Smooth muscle cell (in vitro differentiated cells): ENCODE results near the gene SLC24A5. TPM values are rescaled to one million over a fixed set of nuclear protein-coding genes. Genes with fewer than 3 reads are reported as not detected.

Source experiments
- DNase-seq: peaks from one replicate; lab custom pipeline; 2025; ENCODE audit not compliant: unreplicated experiment; lab: John Stamatoyannopoulos, UW
- H2AFZ ChIP-seq: fragments of 200-600 bp; sonication (generic); 2 replicates; pipeline ENCODE4 v1.6.0; 2016; ENCODE audit warnings: antibody characterized with exemption, low read depth, mild to moderate bottlenecking
- H3F3A ChIP-seq: fragments of 200-600 bp; sonication (generic); 2 replicates; pipeline ENCODE4 v1.6.0; 2017; ENCODE audit warnings: antibody characterized with exemption, low read depth
- H3K27ac ChIP-seq: fragments of 200-600 bp; sonication (generic); 2 replicates; pipeline ENCODE4 v1.5.1; 2016; ENCODE audit warnings: low read depth, mild to moderate bottlenecking
- H3K27me3 ChIP-seq: fragments of 200-600 bp; sonication (generic); 2 replicates; pipeline ENCODE4 v1.6.1; 2016; ENCODE audit warnings: low read depth, mild to moderate bottlenecking
- H3K36me3 ChIP-seq: fragments of 200-600 bp; sonication (generic); 2 replicates; pipeline ENCODE4 v1.5.1; 2016; ENCODE audit warnings: low read depth
- H3K4me1 ChIP-seq: fragments of 200-600 bp; sonication (generic); 2 replicates; pipeline ENCODE4 v1.5.1; 2016; ENCODE audit warnings: low read depth
- H3K4me2 ChIP-seq: fragments of 200-600 bp; sonication (generic); 2 replicates; pipeline ENCODE4 v1.6.0; 2016; ENCODE audit warnings: mild to moderate bottlenecking
- H3K4me3 ChIP-seq: fragments of 200-600 bp; sonication (generic); 2 replicates; pipeline ENCODE4 v1.5.1; 2016; ENCODE audit warnings: mild to moderate bottlenecking
- H3K79me2 ChIP-seq: fragments of 200-600 bp; sonication (generic); 2 replicates; pipeline ENCODE4 v1.6.0; 2016; ENCODE audit warnings: low read depth, mild to moderate bottlenecking
- H3K9ac ChIP-seq: fragments of 200-600 bp; sonication (generic); 2 replicates; pipeline ENCODE4 v1.6.0; 2016; ENCODE audit warnings: low read depth
- H3K9me3 ChIP-seq: fragments of 200-600 bp; sonication (generic); replicated peaks from 2 replicates; pipeline ENCODE4 v1.5.1; 2016; ENCODE audit warnings: low read depth
- H4K20me1 ChIP-seq: fragments of 200-600 bp; sonication (generic); 2 replicates; pipeline ENCODE4 v1.6.0; 2016; ENCODE audit warnings: low read depth
- WGBS: methylation state at CpG from one replicate; pipeline ENCODE4 v1.1.7; 2016; ENCODE audit warnings: low lambda C conversion rate; 5-methylcytosine and 5-hydroxymethylcytosine counted together
- polyA plus RNA-seq: library from polyadenylated mRNA; unstranded; fragments of >200 nt; fragmentation: Nextera tagmentation; extraction: Ambion mirVana; gene quantifications from 2 replicates; pipeline ENCODE4 v1.2.1, GENCODE V29; 2016
- total RNA-seq: library from RNA; depleted of rRNA; stranded (reverse); fragments of >200 nt; gene quantifications from 2 replicates; pipeline ENCODE4 v1.2.3, GENCODE V29; 2014
- TF ChIP-seq, protein P1 (sequence below): fragments of 200-600 bp; sonication (generic); IDR thresholded peaks from 2 replicates; pipeline ENCODE4 v1.5.1; 2017; ENCODE audit warnings: borderline replicate concordance, mild to moderate bottlenecking, antibody characterized with exemption; ENCODE audit not compliant: insufficient read depth, poor library complexity, severe bottlenecking

Gene SLC24A5
- total and polyA plus RNA-seq, 2 experiments from 2014 or later, result not detected

DNA sequence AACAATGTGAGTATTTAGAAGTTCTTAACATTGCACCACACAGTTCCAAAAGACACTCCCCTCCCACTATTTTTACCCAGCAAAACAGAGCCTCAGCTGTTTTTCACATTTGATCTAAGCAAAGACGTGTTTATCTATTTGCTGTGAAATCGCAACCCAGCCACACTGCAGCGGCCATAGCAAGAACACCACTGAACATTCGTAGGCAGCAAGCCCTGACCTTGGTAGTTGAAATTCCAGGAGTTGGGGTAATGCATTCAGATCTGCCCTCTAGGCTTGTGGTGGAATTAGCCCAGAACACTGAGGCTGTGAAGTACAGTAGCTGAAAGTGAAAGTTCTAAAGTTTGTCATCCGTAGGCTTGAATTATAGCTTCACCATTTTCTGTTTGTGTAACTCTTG, 17.1 kb upstream of the SLC24A5 start:
- H3K4me2 ChIP-seq, result no peak overlapping the region
- H3K27ac ChIP-seq, result no peak overlapping the region

GRCh38 chr15:48105936-48106335, 14.9 kb upstream of the SLC24A5 start:
- no peaks in the 10 kb centered on the region for H3K4me1 ChIP-seq
- DNase-seq, result no peak
- 80% methylated on average over 2 of the region's 2 CpGs for WGBS
- no peak overlapping the region for H3K9ac ChIP-seq
- peaks cover 19% of the 10 kb centered on the region for H3K27me3 ChIP-seq
- no peak overlapping the region for H3K4me3 ChIP-seq
- H3F3A ChIP-seq, result no peaks in the 10 kb centered on the region
- H2AFZ ChIP-seq, result no peak overlapping the region
- H3K79me2 ChIP-seq, result no peaks in the 10 kb centered on the region
- H3K9me3 ChIP-seq, result no peaks in the 10 kb centered on the region
- no peaks in the 10 kb centered on the region for H4K20me1 ChIP-seq
- H3K36me3 ChIP-seq, result no peaks in the 10 kb centered on the region
- TF ChIP-seq, protein P1, sequence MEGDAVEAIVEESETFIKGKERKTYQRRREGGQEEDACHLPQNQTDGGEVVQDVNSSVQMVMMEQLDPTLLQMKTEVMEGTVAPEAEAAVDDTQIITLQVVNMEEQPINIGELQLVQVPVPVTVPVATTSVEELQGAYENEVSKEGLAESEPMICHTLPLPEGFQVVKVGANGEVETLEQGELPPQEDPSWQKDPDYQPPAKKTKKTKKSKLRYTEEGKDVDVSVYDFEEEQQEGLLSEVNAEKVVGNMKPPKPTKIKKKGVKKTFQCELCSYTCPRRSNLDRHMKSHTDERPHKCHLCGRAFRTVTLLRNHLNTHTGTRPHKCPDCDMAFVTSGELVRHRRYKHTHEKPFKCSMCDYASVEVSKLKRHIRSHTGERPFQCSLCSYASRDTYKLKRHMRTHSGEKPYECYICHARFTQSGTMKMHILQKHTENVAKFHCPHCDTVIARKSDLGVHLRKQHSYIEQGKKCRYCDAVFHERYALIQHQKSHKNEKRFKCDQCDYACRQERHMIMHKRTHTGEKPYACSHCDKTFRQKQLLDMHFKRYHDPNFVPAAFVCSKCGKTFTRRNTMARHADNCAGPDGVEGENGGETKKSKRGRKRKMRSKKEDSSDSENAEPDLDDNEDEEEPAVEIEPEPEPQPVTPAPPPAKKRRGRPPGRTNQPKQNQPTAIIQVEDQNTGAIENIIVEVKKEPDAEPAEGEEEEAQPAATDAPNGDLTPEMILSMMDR, result no peak
- no peak overlapping the region for H3K27ac ChIP-seq
- no peak overlapping the region for H3K4me2 ChIP-seq

More for the DNA sequence above, 17.1 kb upstream of the SLC24A5 start:
- H3K9me3 ChIP-seq, result no peaks in the 10 kb centered on the region
- H4K20me1 ChIP-seq, result no peaks in the 10 kb centered on the region
- DNase-seq, result no peak
- TF ChIP-seq, protein P1, result no peak
- no peak overlapping the region for H3K4me3 ChIP-seq
- no peaks in the 10 kb centered on the region for H3K79me2 ChIP-seq
- no peaks in the 10 kb centered on the region for H3F3A ChIP-seq
- H3K4me1 ChIP-seq, result no peaks in the 10 kb centered on the region
- H3K27me3 ChIP-seq, result peaks cover 19% of the 10 kb centered on the region
- no peak overlapping the region for H2AFZ ChIP-seq
- 88% methylated on average over 5 of the region's 5 CpGs for WGBS
- H3K36me3 ChIP-seq, result no peaks in the 10 kb centered on the region
- H3K9ac ChIP-seq, result no peak overlapping the region

DNA sequence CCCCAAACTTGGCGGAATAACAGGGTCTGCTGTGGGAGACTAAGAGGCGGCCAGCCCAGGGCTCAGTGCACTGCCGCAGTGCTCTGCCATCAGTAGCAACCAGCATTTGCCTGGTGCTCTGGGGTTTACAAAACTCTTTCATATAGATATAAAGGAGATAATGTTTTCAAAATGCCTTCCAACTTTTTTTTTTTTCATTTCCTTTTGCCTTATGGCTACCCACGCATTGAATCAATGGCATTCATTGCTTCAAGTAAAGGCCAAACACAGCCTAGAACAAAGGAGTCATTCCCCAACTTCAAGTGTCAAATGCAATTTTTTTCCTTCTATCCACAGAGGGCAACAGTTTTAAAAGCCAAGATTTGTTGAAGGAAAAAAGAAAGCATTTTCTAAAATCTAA, 11.6 kb upstream of the SLC24A5 start:
- H3K27me3 ChIP-seq, result peaks cover 19% of the 10 kb centered on the region
- TF ChIP-seq, protein P1, result no peak
- H3K4me1 ChIP-seq, result no peaks in the 10 kb centered on the region
- WGBS, result 98% methylated on average over 4 of the region's 4 CpGs
- H2AFZ ChIP-seq, result no peak overlapping the region
- H3K79me2 ChIP-seq, result no peaks in the 10 kb centered on the region
- H3K9ac ChIP-seq, result no peak overlapping the region
- no peaks in the 10 kb centered on the region for H4K20me1 ChIP-seq
- no peak overlapping the region for H3K4me3 ChIP-seq
- no peak overlapping the region for H3K4me2 ChIP-seq
- H3F3A ChIP-seq, result no peaks in the 10 kb centered on the region
- H3K9me3 ChIP-seq, result no peaks in the 10 kb centered on the region
- no peak for DNase-seq
- no peaks in the 10 kb centered on the region for H3K36me3 ChIP-seq
- H3K27ac ChIP-seq, result no peak overlapping the region

DNA sequence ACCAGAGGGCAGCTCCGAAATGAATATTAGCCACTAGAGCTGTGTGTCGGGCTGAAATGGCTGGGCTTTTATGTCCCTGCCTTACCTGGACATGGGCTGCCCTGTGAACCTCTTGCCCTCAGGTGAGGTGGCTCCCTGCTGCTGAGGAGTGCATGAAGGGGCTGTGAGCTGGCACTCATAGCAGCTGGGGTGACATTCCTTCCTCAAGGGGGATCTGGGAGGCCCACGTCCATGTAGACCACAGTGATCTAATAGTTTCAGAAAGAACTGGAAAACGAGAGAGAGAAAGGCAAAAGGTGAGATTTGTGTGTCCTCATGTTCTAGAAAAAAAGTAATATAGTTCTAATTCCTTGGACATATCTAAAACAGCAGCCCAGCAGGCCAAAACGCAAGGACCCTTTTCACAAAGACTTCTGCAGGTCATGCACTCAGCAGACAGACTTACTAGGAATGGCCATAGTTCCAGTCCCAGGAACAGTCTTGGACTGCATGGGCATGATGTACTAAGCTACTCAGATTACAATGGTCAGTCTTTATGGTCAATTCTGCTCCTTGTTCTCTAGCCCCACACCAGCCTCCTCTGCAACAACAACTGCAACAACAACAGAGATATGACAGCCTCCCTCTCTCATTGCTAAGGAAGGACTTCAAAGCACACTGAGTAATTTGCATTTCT, 10.8 kb upstream of the SLC24A5 start:
- Histone ChIP-seq H3K4me2 (no peak overlapping the region), H3K27me3 (peaks cover 19% of the 10 kb centered on the region), H3K9ac (no peak overlapping the region), H3K79me2 (no peaks in the 10 kb centered on the region), H3K27ac (no peak overlapping the region), H3F3A (no peaks in the 10 kb centered on the region), H2AFZ (no peak overlapping the region), H4K20me1 (no peaks in the 10 kb centered on the region), H3K4me1 (no peaks in the 10 kb centered on the region), H3K4me3 (no peak overlapping the region), H3K9me3 (no peaks in the 10 kb centered on the region), H3K36me3 (no peaks in the 10 kb centered on the region)
- no peak for DNase-seq
- TF ChIP-seq, protein P1, result peak; percentile 7
- WGBS, result 76% methylated on average over 5 of the region's 5 CpGs
